HCT116 (cell line): Measurements from ENCODE around the gene UCN. TPM values are rescaled to one million over a fixed set of nuclear protein-coding genes. Genes with fewer than 3 reads are reported as not detected.

ENCODE experiments used
- ATAC-seq: fragments of 200-7000 bp; cut with Tn5 transposase; 2 replicates; pipeline ENCODE4 v1.9.1; 2020; ENCODE audit warnings: mild to moderate bottlenecking, moderate library complexity
- BruUV-seq: library from RNA; stranded (reverse); fragments of 400-500 nt; replicated peaks from 2 replicates; lab custom pipeline; 2021; lab: Mats Ljungman, UMichigan
- CTCF ChIA-PET: fragments of 300-600 bp; sonication (Branson Sonifier 250); formaldehyde crosslinking; loops from one replicate; lab custom pipeline; 2021; ENCODE audit warnings: antibody characterized with exemption; lab: Charles Lee
- POLR2A ChIA-PET: fragments of 300-600, 350-600 bp; sonication (Branson Sonifier 250); formaldehyde crosslinking; loops from one replicate; lab custom pipeline; 2021; ENCODE audit warnings: antibody characterized with exemption; lab: Charles Lee
- RAD21 ChIA-PET, 2 experiments: fragments of 300-600 bp; sonication (Branson Sonifier 250); formaldehyde crosslinking; loops; one replicate each; lab custom pipeline; 2023; ENCODE audit warnings: low total read pairs in 2 of 2; ENCODE audit not compliant: uncharacterized antibody in 2 of 2, unreplicated experiment in 2 of 2, low non-redundant PET in 1 of 2; lab: Charles Lee
- DNase-seq: peaks from one replicate; pipeline ENCODE4 v3.0.0-alpha.2; 2010; ENCODE audit warnings: low read depth, low spot score
- H2AFZ ChIP-seq: fragments of 200-600 bp; shearing (Covaris generic), sonication (generic); 2 replicates; pipeline ENCODE4 v1.6.1; 2017; ENCODE audit warnings: low read depth, mixed run types, mixed read lengths, antibody characterized with exemption, low read length; ENCODE audit not compliant: poor library complexity, severe bottlenecking
- H3K27ac ChIP-seq: 2 replicates; pipeline ENCODE4 v1.5.1; 2012; ENCODE audit warnings: low read depth, low read length
- H3K27me3 ChIP-seq: fragments of 200-600 bp; sonication (generic); 2 replicates; pipeline ENCODE4 v1.6.1; 2016; ENCODE audit warnings: mixed run types, low read length, mixed read lengths; ENCODE audit not compliant: insufficient read depth
- H3K36me3 ChIP-seq, 2 experiments: fragments of 200-500 bp in 1 of 2; fragments of 200-600 bp in 1 of 2; sonication (Bioruptor generic) in 1 of 2; sonication (generic) in 1 of 2; 2 replicates each; pipeline versions ENCODE4 v1.5.1 to v1.6.1; 2014 to 2016; ENCODE audit warnings: low read length in 2 of 2, inconsistent platforms in 1 of 2, mixed read lengths in 1 of 2, mixed run types in 1 of 2; ENCODE audit not compliant: insufficient read depth in 2 of 2, control insufficient read depth in 1 of 2
- H3K4me1 ChIP-seq, 2 experiments: fragments of 200-600 bp in 1 of 2; sonication (generic) in 1 of 2; 2 replicates each; pipeline versions ENCODE4 v1.5.1 to v1.6.1; 2012 to 2017; ENCODE audit warnings: low read length in 2 of 2, inconsistent platforms in 1 of 2, mild to moderate bottlenecking in 1 of 2, mixed read lengths in 1 of 2, mixed run types in 1 of 2, moderate library complexity in 1 of 2; ENCODE audit not compliant: insufficient read depth in 2 of 2, control insufficient read depth in 1 of 2
- H3K4me2 ChIP-seq: fragments of 200-600 bp; sonication (generic); 2 replicates; pipeline ENCODE4 v1.6.1; 2017; ENCODE audit warnings: mixed run types, low read length, mixed read lengths
- H3K4me3 ChIP-seq, 2 experiments: fragments of 200-600 bp in 1 of 2; sonication (generic) in 1 of 2; replicated peaks in 1 of 2; 2 replicates each; pipeline ENCODE4 v1.5.1; 2011 to 2016; ENCODE audit warnings: low read length in 2 of 2, control low read depth in 1 of 2, low read depth in 1 of 2, mild to moderate bottlenecking in 1 of 2, mixed read lengths in 1 of 2, mixed run types in 1 of 2
- H3K79me2 ChIP-seq: fragments of 200-600 bp; sonication (generic); 2 replicates; pipeline ENCODE4 v1.6.1; 2017; ENCODE audit warnings: mild to moderate bottlenecking, mixed run types, low read length, moderate library complexity, mixed read lengths; ENCODE audit not compliant: insufficient read depth
- H3K9ac ChIP-seq: fragments of 200-600 bp; sonication (generic); 2 replicates; pipeline ENCODE4 v1.6.1; 2016; ENCODE audit warnings: low read length, mixed read lengths
- H3K9me2 ChIP-seq: fragments of 200-600 bp; sonication (generic), shearing (Covaris generic); 2 replicates; pipeline ENCODE4 v1.6.1; 2017; ENCODE audit warnings: mixed run types, mild to moderate bottlenecking, moderate library complexity; ENCODE audit not compliant: insufficient read depth
- H3K9me3 ChIP-seq, 2 experiments: fragments of 200-500 bp in 1 of 2; fragments of 200-600 bp in 1 of 2; sonication (Bioruptor generic) in 1 of 2; sonication (generic) in 1 of 2; 2 replicates each; pipeline ENCODE4 v1.6.1; 2014 to 2017; ENCODE audit warnings: low read length in 2 of 2, mixed read lengths in 2 of 2, inconsistent platforms in 1 of 2, low read depth in 1 of 2, mild to moderate bottlenecking in 1 of 2, mixed run types in 1 of 2, moderate library complexity in 1 of 2; ENCODE audit not compliant: control insufficient read depth in 1 of 2, insufficient read depth in 1 of 2
- H4K20me1 ChIP-seq: fragments of 200-600 bp; sonication (generic), shearing (Covaris generic); 2 replicates; pipeline ENCODE4 v1.6.1; 2017; ENCODE audit warnings: mixed run types, mild to moderate bottlenecking, moderate library complexity; ENCODE audit not compliant: insufficient read depth
- CBX3 ChIP-seq: IDR thresholded peaks from 2 replicates; pipeline ENCODE4 v1.6.1; 2012; ENCODE audit warnings: low read depth
- EZH2 ChIP-seq: fragments of 200-600 bp; sonication (generic); IDR thresholded peaks from 2 replicates; pipeline ENCODE4 v1.6.1; 2017; ENCODE audit warnings: antibody characterized with exemption, mixed run types
- SP1 ChIP-seq: IDR thresholded peaks from 2 replicates; pipeline ENCODE4 v1.6.1; 2012; ENCODE audit warnings: low read depth
- YY1 ChIP-seq: IDR thresholded peaks from 2 replicates; pipeline ENCODE4 v1.6.1; 2011; ENCODE audit warnings: low read length, low read depth, moderate library complexity, mild to moderate bottlenecking; ENCODE audit not compliant: insufficient replicate concordance; ENCODE audit errors: extremely low read depth
- ZNF274 ChIP-seq: fragments of 200-500 bp; sonication (Bioruptor generic); IDR thresholded peaks from 2 replicates; pipeline ENCODE4 v1.6.1; 2014; ENCODE audit warnings: mild to moderate bottlenecking, low read depth, low read length, inconsistent platforms
- intact Hi-C: fragments of 100-400 bp; cut with micrococcal nuclease; formaldehyde crosslinking; loops from 2 replicates; pipeline ENCODE4 v1.10.0; 2022
- total RNA-seq: library from RNA; stranded (reverse); gene quantifications from one replicate; pipeline ENCODE4 v1.2.1, GENCODE V29; 2021; ENCODE audit not compliant: unreplicated experiment
- TF ChIP-seq, protein P1 (sequence below): IDR thresholded peaks from 2 replicates; pipeline ENCODE4 v1.6.1; 2012; ENCODE audit warnings: low read depth
- TF ChIP-seq, protein P2 (sequence below), 3 experiments: fragments of 200-600 bp in 1 of 3; sonication (generic) in 1 of 3; IDR thresholded peaks in 2 of 3; conservative IDR thresholded peaks in 1 of 3; 2 replicates each; pipeline ENCODE4 v1.5.1; 2012 to 2017; ENCODE audit warnings: low read depth in 2 of 3, low read length in 2 of 3, antibody characterized with exemption in 1 of 3, borderline replicate concordance in 1 of 3, control low read depth in 1 of 3, mild to moderate bottlenecking in 1 of 3, mixed read lengths in 1 of 3, mixed run types in 1 of 3, moderate library complexity in 1 of 3; ENCODE audit not compliant: insufficient read depth in 1 of 3

UCN gene
- total RNA-seq, 1 experiment from 2014 or later = 8.0 TPM

DNA sequence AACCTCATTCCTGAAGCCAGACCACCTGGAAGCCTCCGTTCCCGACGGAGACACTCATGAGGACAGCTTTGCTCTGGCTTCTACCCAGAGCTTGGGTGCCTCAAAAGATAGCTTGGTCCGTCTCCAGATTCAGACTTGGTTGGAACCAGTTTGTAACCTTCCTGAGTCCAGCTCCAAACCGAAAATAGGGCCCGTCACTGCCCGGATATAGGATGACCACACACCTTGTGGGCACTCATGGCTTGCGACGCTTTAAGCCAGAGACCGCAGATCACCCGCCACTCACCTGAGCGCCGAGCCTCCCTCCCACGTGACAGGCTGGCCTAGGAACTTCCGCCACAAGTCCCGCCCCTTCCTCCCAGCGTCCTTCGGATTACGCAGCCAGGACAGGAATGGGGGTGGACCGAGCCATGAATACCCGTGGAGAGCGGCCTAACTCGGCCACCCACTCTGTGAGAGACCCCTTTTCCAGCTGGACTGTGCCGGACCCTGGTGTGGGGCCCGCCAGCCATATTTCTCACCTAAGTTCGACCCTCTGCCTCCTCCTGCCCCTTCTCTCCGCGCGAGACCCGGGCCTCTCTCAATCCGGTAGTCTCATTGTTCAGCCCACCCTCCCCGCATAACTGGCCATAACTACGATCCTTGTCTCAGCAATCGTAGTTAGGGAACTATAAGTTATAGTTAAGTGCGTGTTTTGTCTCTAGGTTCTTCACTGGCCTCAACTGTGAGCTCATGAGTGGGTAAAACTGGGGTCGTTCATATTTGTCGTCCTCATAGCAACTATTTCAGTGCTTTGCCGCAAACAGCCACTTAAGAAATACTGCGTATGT lies 14.7 kb upstream of the UCN start, which contains the start of gene MPV17 (continued):
- TF ChIP-seq, protein P1, sequence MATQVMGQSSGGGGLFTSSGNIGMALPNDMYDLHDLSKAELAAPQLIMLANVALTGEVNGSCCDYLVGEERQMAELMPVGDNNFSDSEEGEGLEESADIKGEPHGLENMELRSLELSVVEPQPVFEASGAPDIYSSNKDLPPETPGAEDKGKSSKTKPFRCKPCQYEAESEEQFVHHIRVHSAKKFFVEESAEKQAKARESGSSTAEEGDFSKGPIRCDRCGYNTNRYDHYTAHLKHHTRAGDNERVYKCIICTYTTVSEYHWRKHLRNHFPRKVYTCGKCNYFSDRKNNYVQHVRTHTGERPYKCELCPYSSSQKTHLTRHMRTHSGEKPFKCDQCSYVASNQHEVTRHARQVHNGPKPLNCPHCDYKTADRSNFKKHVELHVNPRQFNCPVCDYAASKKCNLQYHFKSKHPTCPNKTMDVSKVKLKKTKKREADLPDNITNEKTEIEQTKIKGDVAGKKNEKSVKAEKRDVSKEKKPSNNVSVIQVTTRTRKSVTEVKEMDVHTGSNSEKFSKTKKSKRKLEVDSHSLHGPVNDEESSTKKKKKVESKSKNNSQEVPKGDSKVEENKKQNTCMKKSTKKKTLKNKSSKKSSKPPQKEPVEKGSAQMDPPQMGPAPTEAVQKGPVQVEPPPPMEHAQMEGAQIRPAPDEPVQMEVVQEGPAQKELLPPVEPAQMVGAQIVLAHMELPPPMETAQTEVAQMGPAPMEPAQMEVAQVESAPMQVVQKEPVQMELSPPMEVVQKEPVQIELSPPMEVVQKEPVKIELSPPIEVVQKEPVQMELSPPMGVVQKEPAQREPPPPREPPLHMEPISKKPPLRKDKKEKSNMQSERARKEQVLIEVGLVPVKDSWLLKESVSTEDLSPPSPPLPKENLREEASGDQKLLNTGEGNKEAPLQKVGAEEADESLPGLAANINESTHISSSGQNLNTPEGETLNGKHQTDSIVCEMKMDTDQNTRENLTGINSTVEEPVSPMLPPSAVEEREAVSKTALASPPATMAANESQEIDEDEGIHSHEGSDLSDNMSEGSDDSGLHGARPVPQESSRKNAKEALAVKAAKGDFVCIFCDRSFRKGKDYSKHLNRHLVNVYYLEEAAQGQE = no peak
- TF ChIP-seq, protein P2, sequence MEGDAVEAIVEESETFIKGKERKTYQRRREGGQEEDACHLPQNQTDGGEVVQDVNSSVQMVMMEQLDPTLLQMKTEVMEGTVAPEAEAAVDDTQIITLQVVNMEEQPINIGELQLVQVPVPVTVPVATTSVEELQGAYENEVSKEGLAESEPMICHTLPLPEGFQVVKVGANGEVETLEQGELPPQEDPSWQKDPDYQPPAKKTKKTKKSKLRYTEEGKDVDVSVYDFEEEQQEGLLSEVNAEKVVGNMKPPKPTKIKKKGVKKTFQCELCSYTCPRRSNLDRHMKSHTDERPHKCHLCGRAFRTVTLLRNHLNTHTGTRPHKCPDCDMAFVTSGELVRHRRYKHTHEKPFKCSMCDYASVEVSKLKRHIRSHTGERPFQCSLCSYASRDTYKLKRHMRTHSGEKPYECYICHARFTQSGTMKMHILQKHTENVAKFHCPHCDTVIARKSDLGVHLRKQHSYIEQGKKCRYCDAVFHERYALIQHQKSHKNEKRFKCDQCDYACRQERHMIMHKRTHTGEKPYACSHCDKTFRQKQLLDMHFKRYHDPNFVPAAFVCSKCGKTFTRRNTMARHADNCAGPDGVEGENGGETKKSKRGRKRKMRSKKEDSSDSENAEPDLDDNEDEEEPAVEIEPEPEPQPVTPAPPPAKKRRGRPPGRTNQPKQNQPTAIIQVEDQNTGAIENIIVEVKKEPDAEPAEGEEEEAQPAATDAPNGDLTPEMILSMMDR (IDR thresholded peaks at IDR 0.05 in 2 of 3, conservative IDR thresholded peaks at IDR 0.05 in 1 of 3; ENCODE audit: borderline replicate concordance in 1 of 3, insufficient read depth in 1 of 3, low read depth in 2 of 3, low read length in 2 of 3) = no peak
- TF ChIP-seq SP1 (peak; percentile 80), CBX3 (no peak)

DNA sequence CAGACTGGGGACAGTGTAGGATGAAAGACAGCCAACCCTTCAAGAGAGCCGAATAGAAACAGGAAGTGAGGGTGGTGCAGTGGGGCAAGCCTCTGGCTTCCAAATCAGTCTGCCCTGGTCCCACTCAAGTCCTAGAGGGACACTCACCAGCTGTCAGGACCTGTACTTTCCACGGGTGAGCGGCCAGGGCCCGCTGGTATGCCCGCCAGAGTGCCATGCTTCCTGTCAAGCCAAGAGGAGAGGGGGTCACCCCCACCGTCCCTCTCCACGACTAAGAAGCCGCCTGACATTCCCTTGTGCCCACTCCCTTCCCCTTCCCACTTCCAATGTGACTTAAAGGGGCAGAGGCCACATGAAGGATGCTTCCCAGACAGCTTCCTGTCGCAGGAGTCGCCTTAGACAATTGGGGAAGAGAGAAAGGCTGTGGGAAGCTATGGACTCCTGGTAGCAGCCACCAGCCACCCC lies 14.1 kb upstream of the UCN start:
- DNase-seq = no peak

More for the DNA sequence above, 14.1 kb upstream of the UCN start:
- peak overlapping the region; percentile 92 for H3K9ac ChIP-seq
- POLR2A ChIA-PET = interaction anchor here (1.3 kb wide), 1 partner anchor 47 kb away, joined by 4 read pairs; the partner anchor contains the start of gene EIF2B4
- BruUV-seq = TSS peak; percentile 81
- CTCF ChIA-PET = interaction anchor here (1.2 to 1.3 kb wide), 2 partner anchors 19 to 42 kb away, joined by 4 to 5 read pairs; no protein-coding TSS in a partner anchor
- H3K79me2 ChIP-seq = peaks cover 15% of the 10 kb centered on the region
- peak overlapping the region; percentile 85 to 90 for H3K4me3 ChIP-seq
- TF ChIP-seq ZNF274 (no peak), YY1 (no peak), EZH2 (no peak)
- TF ChIP-seq, protein P1 = no peak
- TF ChIP-seq, all 23 proteins: peak for 0
- H3K36me3 ChIP-seq = peaks cover 0 to 9% of the 10 kb centered on the region in 2 experiments; a peak in 1 of 4 replicates
- peak overlapping the region; percentile 87 for H3K4me2 ChIP-seq
- no peaks in the 10 kb centered on the region for H3K9me3 ChIP-seq
- H3K9me2 ChIP-seq = no peaks in the 10 kb centered on the region
- no peaks in the 10 kb centered on the region for H3K27me3 ChIP-seq
- peak overlapping the region; percentile 90 for H3K27ac ChIP-seq
- intact Hi-C loops = loop anchor here (5.0 kb wide), 2 partner anchors 50 to 60 kb away; partner anchors contain the start of genes EIF2B4, SLC30A3 and SNX17
- H4K20me1 ChIP-seq = no peaks in the 10 kb centered on the region
- ATAC-seq = 0 out of 2 replicates have a peak, but pooled peaks have one; percentile 1
- RAD21 ChIA-PET = no interaction called here
- peaks cover 24 to 40% of the 10 kb centered on the region in 2 experiments for H3K4me1 ChIP-seq
- no peak overlapping the region for H2AFZ ChIP-seq
